ENCODE results near the gene FAM161B. TPM values are rescaled to one million over a fixed set of nuclear protein-coding genes. Genes with fewer than 3 reads are reported as not detected.

Gene FAM161B
- total RNA-seq (ENCODE audit: low replicate concordance), result 2.0 and 2.8 TPM in 2 replicates

GRCh38 chr14:73949752-73950734 is at the start of gene FAM161B, which contains the start of gene COQ6:
Gene FAM161B, minus strand, starts transcription at chr14:73950094. Its CDS starts 68 bp downstream, at chr14:73950026.
Gene COQ6, plus strand, starts transcription at chr14:73950302. Its CDS starts 31 bp downstream, at chr14:73950333.

GRCh38 chr14:73886449-73887317 is 63.2 kb downstream of the FAM161B start, which contains the start of gene ZNF410:
Gene ZNF410, plus strand, starts transcription at chr14:73886859. Its CDS starts 5,317 bp downstream, at chr14:73892176.

Other genes starting within 250 kb of the FAM161B start
- gene PNMA1, start 235.7 kb downstream of the FAM161B start, total RNA-seq (ENCODE audit: low replicate concordance), result 6.6 and 14.1 TPM in 2 replicates
- 3.4 and 4.6 TPM in 2 replicates for gene PTGR2, start 98.3 kb downstream of the FAM161B start, total RNA-seq (ENCODE audit: low replicate concordance)
- 44.7 and 53.7 TPM in 2 replicates for gene ZNF410, start 63.2 kb downstream of the FAM161B start, total RNA-seq (ENCODE audit: low replicate concordance)
- gene COQ6, start 208 bp upstream of the FAM161B start, total RNA-seq (ENCODE audit: low replicate concordance), result 12.5 and 16.2 TPM in 2 replicates
- 3.0 and 7.5 TPM in 2 replicates for gene ENTPD5, start 69.2 kb upstream of the FAM161B start, total RNA-seq (ENCODE audit: low replicate concordance)
- gene BBOF1, start 69.3 kb upstream of the FAM161B start, total RNA-seq (ENCODE audit: low replicate concordance), result 2.0 and 5.6 TPM in 2 replicates
- gene ALDH6A1, start 134.4 kb upstream of the FAM161B start, total RNA-seq (ENCODE audit: low replicate concordance), result 26.9 and 33.7 TPM in 2 replicates
- gene LIN52, start 134.9 kb upstream of the FAM161B start, total RNA-seq (ENCODE audit: low replicate concordance), result 2.1 and 6.8 TPM in 2 replicates